CD4-positive, alpha-beta T cell treated with Interleukin-15 for 4 hours (primary cell): ENCODE results near the gene ZNF718.
"Not testable (repeated sequence)": the region's sequence is repeated elsewhere in the genome, so short reads cannot be mapped to it uniquely, and the experiment has no call there.

Experiments
- DNase-seq: peaks from one replicate; pipeline ENCODE4 v3.0.0-alpha.2; 2020; ENCODE audit warnings: low spot score

ZNF718 gene

DNA sequence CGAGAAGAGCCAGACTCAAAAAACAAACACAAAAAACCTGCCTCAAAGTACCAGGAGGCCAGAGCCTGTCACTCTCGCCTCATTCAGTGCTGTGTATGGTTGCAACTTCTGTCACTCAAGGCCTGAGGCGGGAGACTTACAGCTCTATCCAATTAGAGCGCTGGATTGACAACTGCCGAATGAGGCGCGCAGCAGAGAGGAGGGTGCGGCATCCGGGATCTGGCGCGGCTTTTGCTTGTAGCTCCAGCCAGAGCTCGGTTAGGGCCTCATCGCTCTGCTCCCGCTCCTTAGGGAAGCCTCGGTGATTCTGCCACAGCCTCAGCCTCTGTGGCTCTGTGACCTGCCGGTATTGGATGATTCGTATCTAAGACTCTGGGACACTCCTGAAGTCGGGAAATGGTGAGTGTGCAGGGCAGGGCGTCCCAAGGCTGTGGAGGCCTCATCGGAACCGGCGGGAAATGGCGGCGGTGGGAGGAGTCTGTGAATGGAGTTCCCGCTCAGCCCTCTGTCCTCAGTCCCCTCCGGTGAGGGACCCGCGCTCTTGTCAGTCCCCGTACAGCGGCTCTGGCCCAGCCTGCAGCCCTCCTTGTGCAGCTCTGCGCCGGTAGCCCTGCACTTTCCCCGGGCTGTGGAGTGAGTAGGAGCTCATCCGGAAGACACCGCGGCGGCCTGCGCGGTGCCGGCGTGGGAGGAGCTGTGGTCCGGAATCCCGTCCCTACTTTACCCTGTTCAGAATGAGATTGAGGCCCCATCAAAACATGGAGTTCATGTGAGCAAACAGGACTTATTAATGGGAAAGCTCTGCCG, at the start of gene ZNF718:
Gene ZNF718, plus strand, starts transcription at position 227 of the 807 bp plus-strand sequence. Its CDS starts 170 bp downstream, at position 397.
- peak; percentile 95 for DNase-seq

DNA sequence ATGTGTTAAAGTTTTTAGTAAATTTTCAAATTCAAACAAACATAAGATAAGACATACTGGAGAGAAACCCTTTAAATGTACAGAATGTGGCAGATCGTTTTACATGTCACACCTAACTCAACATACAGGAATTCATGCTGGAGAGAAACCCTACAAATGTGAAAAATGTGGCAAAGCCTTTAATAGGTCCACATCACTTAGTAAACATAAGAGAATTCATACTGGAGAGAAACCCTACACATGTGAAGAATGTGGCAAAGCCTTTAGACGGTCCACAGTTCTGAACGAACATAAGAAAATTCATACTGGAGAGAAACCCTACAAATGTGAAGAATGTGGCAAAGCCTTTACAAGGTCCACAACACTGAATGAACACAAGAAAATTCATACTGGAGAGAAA, 38.4 kb upstream of the ZNF718 start:
- no peak for DNase-seq

DNA sequence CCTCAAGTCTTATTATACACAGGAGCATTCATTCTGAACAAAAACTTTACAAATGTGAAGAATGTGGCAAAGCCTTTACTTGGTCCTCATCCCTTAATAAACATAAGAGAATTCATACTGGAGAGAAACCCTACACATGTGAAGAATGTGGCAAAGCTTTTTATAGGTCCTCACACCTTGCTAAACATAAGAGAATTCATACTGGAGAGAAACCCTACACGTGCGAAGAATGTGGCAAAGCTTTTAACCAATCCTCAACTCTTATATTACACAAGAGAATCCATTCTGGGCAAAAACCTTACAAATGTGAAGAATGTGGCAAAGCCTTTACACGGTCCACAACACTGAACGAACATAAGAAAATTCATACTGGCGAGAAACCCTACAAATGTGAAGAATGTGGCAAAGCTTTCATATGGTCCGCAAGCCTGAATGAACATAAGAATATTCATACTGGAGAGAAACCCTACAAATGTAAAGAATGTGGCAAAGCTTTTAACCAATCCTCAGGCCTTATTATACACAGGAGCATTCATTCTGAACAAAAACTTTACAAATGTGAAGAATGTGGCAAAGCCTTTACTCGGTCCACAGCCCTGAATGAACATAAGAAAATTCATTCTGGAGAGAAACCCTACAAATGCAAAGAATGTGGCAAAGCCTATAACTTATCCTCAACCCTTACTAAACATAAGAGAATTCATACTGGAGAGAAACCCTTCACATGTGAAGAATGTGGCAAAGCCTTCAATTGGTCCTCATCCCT, 37.6 kb upstream of the ZNF718 start:
- DNase-seq = not testable (repeated sequence)

GRCh38 chr4:98386-98785, 25.9 kb upstream of the ZNF718 start:
- no peak for DNase-seq

DNA sequence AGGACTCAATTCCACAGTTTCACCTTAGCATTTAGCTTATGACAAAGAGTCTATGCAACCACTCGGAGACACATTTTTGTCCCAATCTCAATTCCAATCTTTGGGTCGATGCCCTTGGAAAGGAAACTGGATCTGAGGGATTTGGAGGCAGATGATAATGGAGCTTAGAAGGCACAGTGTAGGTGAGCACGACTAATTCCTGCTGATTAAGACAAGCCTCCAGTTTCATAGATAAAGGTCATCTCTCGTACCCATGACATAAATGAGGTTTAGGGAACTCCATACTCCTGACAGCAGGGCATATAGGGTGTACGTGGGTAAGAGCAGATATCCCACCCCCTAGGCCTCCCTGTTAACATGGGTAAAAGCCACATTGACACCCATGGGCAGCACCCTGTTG, 24.4 kb upstream of the ZNF718 start:
- DNase-seq = no peak

GRCh38 chr4:107083-107443, 17.2 kb upstream of the ZNF718 start:
- DNase-seq = no peak

GRCh38 chr4:107444-108429, 16.6 kb upstream of the ZNF718 start:
- no peak for DNase-seq

DNA sequence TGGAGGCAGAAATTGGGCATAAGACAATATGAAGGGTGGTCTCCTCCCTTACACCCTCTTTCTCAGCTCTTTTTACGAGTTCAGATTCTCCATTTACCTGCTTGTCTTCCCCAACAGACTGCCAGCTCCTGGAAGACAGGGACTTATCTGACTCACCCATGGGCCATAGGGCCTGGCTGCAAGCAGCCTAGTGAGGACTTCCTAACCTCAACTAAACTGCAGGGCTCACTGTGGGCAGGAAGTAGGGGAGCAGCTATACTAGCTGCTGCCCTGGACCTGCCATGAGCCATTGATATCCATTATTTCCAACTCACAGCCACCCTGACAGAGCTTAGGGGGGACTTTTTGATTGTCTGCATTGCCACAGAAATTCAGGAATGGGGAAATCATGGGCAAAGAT, 11.5 kb upstream of the ZNF718 start:
- no peak for DNase-seq

- no peak for DNase-seq
These were observed 10.6 kb upstream of the ZNF718 start for GRCh38 chr4:113732-114131.

DNA sequence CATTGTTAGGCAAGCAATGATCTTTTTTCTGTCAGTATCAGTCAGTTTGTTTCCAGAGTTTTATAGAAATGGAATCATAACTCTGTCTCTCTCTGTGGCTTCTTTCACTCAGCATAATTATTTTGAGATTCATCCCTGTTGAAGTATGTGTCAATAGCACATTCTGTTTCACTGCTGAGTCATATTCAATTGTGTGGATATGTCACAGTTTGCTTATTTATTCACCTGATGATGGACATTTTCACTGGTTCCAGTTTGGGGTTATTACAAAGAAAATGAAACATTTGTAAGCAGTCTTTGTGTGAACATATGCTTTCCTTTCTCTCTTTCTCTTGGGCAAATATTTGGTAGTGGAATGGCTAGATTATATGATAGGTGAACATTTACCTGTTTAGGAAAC, 10.2 kb upstream of the ZNF718 start:
- DNase-seq = no peak

DNA sequence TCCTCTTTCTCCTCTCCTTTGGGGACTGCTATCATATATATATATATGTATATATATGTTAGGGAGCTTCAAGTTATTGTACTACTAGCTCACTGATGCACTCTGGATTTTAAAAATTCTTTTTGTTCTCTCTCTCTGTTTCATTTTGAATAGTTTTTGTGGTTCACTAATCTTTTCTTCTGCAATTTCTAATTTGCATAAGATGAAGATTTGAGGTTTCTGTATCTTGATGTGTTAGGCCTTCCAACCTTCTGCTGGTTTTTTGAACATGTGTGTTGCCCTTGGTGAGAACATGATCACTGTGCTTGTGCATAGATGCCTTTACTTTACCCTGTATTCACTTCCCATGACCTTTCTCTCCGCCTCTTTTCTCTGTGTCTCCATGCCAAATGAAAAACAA, 7.8 kb upstream of the ZNF718 start:
- DNase-seq = no peak

- no peak for DNase-seq
These were observed 3.7 kb upstream of the ZNF718 start for GRCh38 chr4:120616-121015.

GRCh38 chr4:121408-122084, 2.8 kb upstream of the ZNF718 start:
- peak; percentile 23 for DNase-seq

- not testable (repeated sequence) for DNase-seq
These were observed 403 bp upstream of the ZNF718 start for GRCh38 chr4:123922-124274.

- peak; percentile 17 for DNase-seq
These were observed 930 bp downstream of the ZNF718 start for GRCh38 chr4:125091-125771.

DNA sequence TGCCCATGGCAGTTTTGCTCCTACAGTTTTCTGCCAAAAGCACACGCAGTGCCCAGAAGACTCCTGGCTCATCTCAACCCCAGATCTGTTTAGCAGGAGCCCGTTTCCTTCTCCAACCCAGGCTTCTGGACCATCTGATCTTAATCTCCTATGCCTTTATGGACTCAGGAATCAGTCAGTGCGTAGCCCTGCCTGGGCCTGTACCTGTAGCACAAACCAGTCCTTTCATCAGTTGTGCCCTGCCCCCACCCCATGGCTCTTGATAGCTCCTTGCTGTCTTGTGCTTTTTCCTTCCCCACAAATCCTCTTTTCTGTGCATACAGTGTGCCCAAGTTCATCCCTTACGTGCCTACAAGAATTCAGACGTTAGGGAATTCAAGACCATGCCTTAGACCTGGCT, 1.5 kb downstream of the ZNF718 start:
- DNase-seq = no peak

GRCh38 chr4:132483-132882, 8.2 kb downstream of the ZNF718 start:
- DNase-seq = no peak

GRCh38 chr4:138935-139334, 14.6 kb downstream of the ZNF718 start:
- DNase-seq = no peak

DNA sequence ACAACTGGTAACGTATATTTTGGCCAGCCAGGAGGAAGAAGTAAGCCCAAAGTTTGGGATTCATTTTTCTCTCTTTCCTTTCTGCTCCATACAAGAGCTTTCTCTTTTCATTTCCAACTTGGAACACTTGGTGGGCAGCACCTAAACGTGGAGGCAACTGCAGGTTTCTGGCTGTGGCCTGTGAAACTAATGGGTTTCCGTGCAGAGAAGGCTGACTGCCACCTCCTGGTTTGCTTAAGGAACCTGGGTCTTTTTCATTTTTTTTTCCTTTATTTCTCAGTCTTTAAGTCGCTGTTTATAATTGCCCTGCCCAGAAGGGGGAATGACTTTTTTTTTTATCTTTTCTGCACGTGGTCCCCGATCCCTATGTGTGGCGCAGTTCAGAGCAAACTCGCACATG, 15.4 kb downstream of the ZNF718 start:
- DNase-seq = no peak

DNA sequence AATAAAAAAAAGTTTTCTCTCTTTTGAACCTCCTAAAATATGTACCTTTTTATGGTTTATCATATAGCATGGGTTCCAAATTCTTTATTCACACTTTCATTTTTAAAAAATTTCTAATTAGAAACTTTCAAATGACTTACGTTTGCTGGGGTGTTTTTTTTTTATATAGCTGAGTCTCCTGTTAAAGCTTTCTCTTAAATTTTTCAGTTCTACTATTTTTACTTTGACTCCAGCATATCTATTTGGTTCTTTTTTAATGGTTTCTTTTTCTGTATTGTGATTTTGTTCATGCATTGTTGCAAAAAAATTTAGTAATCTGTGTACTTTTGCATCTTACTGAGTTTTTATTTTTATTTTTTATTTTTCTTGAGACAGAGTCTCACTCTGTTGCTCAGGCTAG, 22.3 kb downstream of the ZNF718 start:
- no peak for DNase-seq

GRCh38 chr4:147233-147632, 22.9 kb downstream of the ZNF718 start:
- no peak for DNase-seq
